Skin epidermis (tissue), 12 donors: Measurements from ENCODE around the gene GRIN3B.
A peak's percentile ranks its signal among the peaks of the same experiment; 100 is the strongest.
"Not testable (repeated sequence)": the region's sequence is repeated elsewhere in the genome, so short reads cannot be mapped to it uniquely, and the experiment has no call there.

Experiments
- H3K27ac ChIP-seq, 21 experiments: fragments of 200-600 bp; sonication (generic) in 11 of 21; one replicate each; pipeline ENCODE4 v1.5.0; 2020; ENCODE audit warnings: mild to moderate bottlenecking in 3 of 21, inconsistent platforms in 2 of 21, moderate library complexity in 2 of 21
- H3K4me3 ChIP-seq, 7 experiments: fragments of 200-600 bp; sonication (generic) in 2 of 7; one replicate each; pipeline ENCODE4 v1.5.0; 2020; ENCODE audit warnings: inconsistent platforms in 2 of 7, mild to moderate bottlenecking in 2 of 7, moderate library complexity in 1 of 7

The GRIN3B gene, protein sequence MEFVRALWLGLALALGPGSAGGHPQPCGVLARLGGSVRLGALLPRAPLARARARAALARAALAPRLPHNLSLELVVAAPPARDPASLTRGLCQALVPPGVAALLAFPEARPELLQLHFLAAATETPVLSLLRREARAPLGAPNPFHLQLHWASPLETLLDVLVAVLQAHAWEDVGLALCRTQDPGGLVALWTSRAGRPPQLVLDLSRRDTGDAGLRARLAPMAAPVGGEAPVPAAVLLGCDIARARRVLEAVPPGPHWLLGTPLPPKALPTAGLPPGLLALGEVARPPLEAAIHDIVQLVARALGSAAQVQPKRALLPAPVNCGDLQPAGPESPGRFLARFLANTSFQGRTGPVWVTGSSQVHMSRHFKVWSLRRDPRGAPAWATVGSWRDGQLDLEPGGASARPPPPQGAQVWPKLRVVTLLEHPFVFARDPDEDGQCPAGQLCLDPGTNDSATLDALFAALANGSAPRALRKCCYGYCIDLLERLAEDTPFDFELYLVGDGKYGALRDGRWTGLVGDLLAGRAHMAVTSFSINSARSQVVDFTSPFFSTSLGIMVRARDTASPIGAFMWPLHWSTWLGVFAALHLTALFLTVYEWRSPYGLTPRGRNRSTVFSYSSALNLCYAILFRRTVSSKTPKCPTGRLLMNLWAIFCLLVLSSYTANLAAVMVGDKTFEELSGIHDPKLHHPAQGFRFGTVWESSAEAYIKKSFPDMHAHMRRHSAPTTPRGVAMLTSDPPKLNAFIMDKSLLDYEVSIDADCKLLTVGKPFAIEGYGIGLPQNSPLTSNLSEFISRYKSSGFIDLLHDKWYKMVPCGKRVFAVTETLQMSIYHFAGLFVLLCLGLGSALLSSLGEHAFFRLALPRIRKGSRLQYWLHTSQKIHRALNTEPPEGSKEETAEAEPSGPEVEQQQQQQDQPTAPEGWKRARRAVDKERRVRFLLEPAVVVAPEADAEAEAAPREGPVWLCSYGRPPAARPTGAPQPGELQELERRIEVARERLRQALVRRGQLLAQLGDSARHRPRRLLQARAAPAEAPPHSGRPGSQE

GRCh38 chr19:1000095-1000494 is at the start of gene GRIN3B:
Gene GRIN3B, plus strand, starts transcription at chr19:1000419. Its CDS starts 19 bp downstream, at chr19:1000438.
- peak within 1 kb of the TSS in 3 of 7 experiments; percentile 9 to 22 (median 22) for H3K4me3 ChIP-seq
- no peak within 1 kb of the TSS for H3K27ac ChIP-seq

GRCh38 chr19:952049-952679 is 48.1 kb upstream of the GRIN3B start:
- H3K27ac ChIP-seq, result peak overlapping the region in 5 of 21 experiments; percentile 36 to 58 (median 43)
- H3K4me3 ChIP-seq, result no peak overlapping the region

GRCh38 chr19:952680-953444 is 47.4 kb upstream of the GRIN3B start:
- peak overlapping the region in 2 of 7 experiments; percentile 6 to 10 for H3K4me3 ChIP-seq
- peak overlapping the region in 10 of 21 experiments; percentile 10 to 58 (median 42) for H3K27ac ChIP-seq

GRCh38 chr19:953445-954271 is 46.6 kb upstream of the GRIN3B start:
- Histone ChIP-seq H3K27ac (peak overlapping the region in 7 of 21 experiments; percentile 10 to 58 (median 45)), H3K4me3 (peak overlapping the region in 2 of 7 experiments; percentile 6 to 10)

DNA sequence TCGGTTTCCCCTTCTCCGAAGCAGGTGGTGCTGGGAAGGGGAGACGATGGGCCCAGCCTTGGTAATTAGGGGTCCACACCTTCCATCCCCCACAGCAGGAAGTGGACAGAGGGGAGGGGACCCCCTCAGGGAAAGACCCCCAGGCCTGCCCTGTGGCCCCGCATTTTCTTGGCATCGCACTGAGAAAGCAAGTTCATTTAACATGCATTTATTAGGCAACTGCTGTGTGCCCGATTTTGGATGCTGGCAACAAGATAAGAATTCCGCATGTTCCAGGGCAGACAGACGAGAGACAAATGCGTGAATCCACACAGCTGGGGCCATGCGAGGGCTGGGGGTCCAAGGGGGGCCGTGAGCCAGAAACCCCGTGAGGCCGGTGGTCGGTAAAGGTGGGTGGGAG is 45.9 kb upstream of the GRIN3B start:
- Histone ChIP-seq H3K27ac (no peak overlapping the region), H3K4me3 (no peak overlapping the region)

- Histone ChIP-seq H3K4me3 (no peak overlapping the region), H3K27ac (no peak overlapping the region)
Measured at GRCh38 chr19:954672-955494, 45.3 kb upstream of the GRIN3B start.

DNA sequence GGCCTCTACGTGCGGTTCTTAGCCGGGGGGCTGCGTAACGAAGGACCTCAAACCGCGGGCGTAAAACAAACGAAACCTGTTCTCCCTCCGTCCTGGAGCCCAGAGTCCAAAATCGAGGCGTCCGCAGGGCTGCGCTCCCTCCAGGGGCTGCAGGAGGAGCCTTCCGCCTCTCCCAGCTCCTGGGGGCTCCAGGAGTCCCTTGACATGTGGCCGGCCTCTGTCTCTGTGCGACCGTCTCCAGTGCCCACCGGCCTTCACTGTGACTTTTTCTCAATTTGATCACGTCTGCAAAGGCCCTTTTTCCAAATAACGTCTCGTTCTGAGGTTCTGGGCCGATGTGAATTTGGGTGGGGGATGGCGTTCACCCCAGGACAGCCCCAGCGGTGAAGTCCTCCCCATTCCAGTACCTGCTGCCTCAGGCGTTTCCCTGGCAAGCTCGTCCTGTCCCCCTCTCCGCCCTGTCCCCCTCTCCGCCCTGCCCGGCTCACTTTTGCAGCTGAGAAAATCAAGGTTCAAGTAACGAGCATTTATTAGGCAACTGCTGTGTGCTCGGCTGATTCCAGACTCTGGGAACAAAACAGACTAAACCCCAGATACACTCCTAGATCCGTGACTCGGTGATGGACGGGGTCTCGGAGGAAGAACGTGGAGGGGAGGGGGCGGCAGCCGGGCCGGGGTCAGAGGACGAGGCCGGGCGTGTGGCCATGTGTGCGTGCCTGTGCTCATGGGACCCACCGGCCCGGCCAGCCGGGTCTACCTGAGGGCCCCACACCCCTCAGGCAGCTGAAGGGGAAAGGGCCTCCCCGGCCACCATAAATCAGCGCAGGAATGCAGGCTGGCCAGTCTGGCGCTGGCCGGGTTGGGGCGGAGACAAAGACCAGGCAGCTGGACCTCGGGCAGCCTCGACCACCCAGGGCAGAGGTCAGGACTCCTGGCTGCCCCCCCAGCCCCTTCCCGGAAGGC is 44.1 kb upstream of the GRIN3B start:
- H3K27ac ChIP-seq, result no peak overlapping the region

GRCh38 chr19:956766-957440 is 43.3 kb upstream of the GRIN3B start:
- Histone ChIP-seq H3K4me3 (no peak overlapping the region), H3K27ac (peak overlapping the region in 1 of 21 experiments; percentile 20)

More for the DNA sequence above, 44.1 kb upstream of the GRIN3B start:
- no peak overlapping the region for H3K4me3 ChIP-seq

DNA sequence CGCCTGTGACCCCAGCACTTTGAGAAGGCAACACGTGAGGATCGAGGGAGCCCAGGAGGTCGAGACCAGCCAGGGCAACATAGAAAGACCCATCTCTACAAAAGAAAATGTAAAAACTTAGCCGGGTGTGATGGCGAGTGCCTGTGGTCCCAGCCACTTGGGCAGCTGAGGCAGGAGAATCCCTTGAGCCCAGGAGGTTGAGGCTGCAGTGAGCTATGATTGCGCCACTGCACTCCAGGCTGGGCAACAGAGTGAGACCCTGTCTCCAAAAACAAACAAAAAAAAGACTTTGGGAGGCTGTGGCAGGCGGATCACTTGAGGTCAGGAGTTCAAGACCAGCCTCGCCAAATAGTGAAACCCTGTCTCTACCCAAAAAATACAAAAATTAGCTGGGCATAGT is 42.6 kb upstream of the GRIN3B start:
- H3K4me3 ChIP-seq, H3K27ac ChIP-seq: not testable (repeated sequence)

DNA sequence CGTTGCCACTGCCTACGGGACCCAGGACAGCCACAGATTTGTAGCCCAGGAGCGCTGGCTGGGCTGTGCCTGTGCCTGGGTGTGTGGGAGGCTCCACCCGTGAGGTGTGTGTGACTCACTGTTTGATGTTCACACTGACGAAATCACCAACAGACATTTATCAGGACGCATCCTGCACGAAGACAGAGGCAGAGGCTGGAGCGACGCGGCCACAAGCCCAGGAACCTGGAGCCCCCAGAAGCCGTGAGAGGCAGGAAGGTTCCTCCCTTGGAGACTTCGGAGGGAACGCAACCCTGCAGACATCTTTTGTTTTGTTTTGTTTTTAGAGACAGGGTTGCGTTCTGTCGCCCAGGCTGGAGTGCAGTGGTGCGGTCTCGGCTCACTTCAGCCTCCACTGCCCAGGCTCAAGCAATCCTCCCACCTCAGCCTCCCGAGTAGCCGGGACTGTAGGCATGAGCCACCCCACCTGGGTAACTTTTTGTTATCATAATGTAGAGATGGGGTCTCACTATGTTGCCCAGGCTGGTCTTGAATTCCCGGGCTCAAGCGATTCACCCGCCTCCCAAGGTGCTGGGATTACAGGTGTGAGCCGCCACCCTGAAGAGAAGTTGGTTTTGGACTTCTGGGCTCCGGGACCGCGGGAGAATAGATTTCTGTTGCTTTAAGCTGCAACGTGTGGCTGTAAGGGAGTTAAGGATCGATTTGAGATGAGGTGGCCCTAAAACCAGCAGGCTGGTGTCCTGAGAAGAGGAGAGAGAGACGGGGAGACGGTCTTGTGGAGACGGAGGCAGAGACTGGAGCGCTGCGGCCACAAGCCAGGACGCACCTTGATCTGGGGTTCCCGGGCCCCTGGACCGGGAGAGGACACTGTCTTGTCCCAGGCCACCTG is 41.0 kb upstream of the GRIN3B start:
- H3K4me3 ChIP-seq, result no peak overlapping the region
- peak overlapping the region in 1 of 21 experiments; percentile 6 for H3K27ac ChIP-seq

DNA sequence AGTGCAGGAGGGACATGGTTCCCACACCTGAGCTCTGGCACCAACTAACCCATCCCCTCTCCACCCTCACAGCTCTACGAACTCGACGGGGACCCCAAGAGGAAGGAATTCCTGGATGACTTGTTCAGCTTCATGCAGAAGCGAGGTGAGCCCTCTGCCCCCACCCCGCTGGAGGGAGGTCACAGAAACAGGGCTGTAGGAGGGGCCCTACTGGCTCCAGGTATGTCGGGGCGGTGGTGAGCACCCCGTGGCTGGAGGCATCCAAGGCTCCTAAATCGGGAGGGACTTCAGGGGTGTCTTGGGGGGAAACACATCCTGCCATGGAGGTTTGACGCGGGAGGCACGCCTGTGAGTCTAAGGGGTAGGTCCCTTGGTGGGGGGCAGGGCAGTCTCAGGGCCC is 40.2 kb upstream of the GRIN3B start:
- Histone ChIP-seq H3K27ac (no peak overlapping the region), H3K4me3 (no peak overlapping the region)

GRCh38 chr19:960601-960938 is 39.6 kb upstream of the GRIN3B start:
- no peak overlapping the region for H3K27ac ChIP-seq
- H3K4me3 ChIP-seq, result no peak overlapping the region

DNA sequence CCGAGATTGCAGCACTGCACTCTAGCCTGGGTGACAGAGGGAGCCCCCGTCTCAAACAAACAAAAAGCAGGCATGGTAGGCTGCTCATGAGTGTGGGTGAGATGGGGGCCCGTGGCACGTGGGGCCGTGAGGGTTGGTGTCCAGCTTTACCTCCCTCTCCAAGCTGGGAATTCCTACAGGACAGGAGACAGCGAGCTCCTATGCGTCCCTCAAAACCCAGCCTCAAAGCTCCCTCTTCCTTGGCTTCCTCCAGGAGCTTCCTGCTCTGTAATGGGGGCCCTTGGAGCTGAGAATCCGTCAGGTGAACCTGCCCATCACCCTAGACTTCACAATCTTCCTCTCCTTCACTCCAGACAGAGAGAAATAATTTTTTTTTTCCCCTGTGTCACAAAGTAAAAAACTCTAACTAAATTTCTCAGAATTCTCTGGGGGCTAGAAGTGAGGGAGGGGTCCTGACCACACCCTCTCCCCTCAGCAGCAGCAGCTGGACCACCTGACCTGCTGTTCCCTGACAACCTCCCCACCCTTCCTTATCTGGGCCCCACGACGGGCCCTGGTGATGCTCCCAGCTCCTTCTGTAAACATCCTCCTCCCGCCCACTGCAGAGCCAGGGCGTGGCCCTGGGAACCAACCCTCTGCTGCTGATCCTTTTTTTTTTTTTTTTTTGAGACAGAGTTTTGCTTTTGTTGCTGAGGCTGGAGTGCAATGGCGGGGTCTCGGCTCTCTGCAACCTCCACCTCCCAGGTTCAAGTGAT is 38.2 kb upstream of the GRIN3B start:
- Histone ChIP-seq H3K4me3 (no peak overlapping the region), H3K27ac (no peak overlapping the region)
